Neural cell (in vitro differentiated cells): ENCODE data around the gene DIDO1.

ENCODE experiments used
- EZH2 ChIP-seq: fragments of 200-600, 300-800 bp; shearing (Covaris generic), sonication (generic); IDR thresholded peaks from 2 replicates; pipeline ENCODE4 v1.6.1; 2014; ENCODE audit warnings: antibody characterized with exemption, low read length, borderline replicate concordance, mild to moderate bottlenecking; ENCODE audit not compliant: insufficient read depth, poor library complexity, severe bottlenecking
- RAD21 ChIP-seq: fragments of 450-650 bp; conservative IDR thresholded peaks from 2 replicates; pipeline ENCODE4 v1.6.1; 2014; ENCODE audit warnings: antibody characterized with exemption, mild to moderate bottlenecking, moderate library complexity
- TF ChIP-seq, protein P1 (sequence below): fragments of 450-650 bp; IDR thresholded peaks from 2 replicates; pipeline ENCODE4 v1.5.1; 2014; ENCODE audit warnings: antibody characterized with exemption, mild to moderate bottlenecking, moderate library complexity; ENCODE audit not compliant: poor library complexity, severe bottlenecking

DNA sequence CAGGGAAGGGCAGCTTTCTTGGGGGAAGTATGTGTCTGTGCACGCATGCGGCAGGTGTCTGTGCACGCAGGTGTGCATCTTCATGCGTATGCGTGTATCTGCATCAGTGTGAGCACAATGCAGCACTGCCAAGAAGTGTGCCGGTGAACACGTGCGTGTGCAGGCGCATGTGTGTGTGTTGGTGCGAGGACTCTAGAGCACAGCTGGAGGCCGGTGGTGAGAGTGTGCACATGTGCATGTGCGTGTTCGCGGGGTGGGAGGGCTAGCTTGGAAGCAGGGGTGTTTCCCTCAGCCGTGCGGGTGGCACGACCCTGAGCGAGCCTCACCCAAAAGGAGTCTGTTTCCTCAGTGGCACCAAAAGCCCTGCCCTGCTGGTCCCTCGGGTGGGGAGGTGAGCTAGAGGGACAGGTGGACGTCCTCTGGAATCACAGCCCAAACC is 33.7 kb upstream of the DIDO1 start:
- TF ChIP-seq, protein P1, sequence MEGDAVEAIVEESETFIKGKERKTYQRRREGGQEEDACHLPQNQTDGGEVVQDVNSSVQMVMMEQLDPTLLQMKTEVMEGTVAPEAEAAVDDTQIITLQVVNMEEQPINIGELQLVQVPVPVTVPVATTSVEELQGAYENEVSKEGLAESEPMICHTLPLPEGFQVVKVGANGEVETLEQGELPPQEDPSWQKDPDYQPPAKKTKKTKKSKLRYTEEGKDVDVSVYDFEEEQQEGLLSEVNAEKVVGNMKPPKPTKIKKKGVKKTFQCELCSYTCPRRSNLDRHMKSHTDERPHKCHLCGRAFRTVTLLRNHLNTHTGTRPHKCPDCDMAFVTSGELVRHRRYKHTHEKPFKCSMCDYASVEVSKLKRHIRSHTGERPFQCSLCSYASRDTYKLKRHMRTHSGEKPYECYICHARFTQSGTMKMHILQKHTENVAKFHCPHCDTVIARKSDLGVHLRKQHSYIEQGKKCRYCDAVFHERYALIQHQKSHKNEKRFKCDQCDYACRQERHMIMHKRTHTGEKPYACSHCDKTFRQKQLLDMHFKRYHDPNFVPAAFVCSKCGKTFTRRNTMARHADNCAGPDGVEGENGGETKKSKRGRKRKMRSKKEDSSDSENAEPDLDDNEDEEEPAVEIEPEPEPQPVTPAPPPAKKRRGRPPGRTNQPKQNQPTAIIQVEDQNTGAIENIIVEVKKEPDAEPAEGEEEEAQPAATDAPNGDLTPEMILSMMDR = no peak
- no peak for TF ChIP-seq EZH2
- no peak for TF ChIP-seq RAD21
